PFSK-1 (cell line): Measurements from ENCODE around the gene GNB1L.

Source experiments
- FOXP2 ChIP-seq: optimal IDR thresholded peaks from 2 replicates; pipeline ENCODE3; 2011; ENCODE audit warnings: borderline replicate concordance, control low read depth, inconsistent platforms; ENCODE audit not compliant: insufficient read depth; ENCODE audit errors: extremely low read length, extremely low read depth
- POLR2AphosphoS5 ChIP-seq: IDR thresholded peaks from 2 replicates; pipeline ENCODE4 v1.6.1; 2012; ENCODE audit warnings: low read depth, mild to moderate bottlenecking, control low read depth, low read length, moderate library complexity
- REST ChIP-seq, 2 experiments: IDR thresholded peaks; 2 replicates each; pipeline versions ENCODE4 v1.6.1 to v1.8.0; 2011 to 2012; ENCODE audit warnings: low read depth in 2 of 2, low read length in 2 of 2, control low read depth in 1 of 2, inconsistent platforms in 1 of 2, mild to moderate bottlenecking in 1 of 2, moderate library complexity in 1 of 2; ENCODE audit not compliant: insufficient read depth in 1 of 2
- TAF1 ChIP-seq: IDR thresholded peaks from 2 replicates; pipeline ENCODE4 v1.6.1; 2012; ENCODE audit warnings: low read length, control low read depth, borderline replicate concordance; ENCODE audit not compliant: insufficient read depth

- TF ChIP-seq REST (IDR thresholded peaks at IDR 0.05; ENCODE audit: insufficient read depth in 1 of 2, low read depth in 2 of 2, low read length in 2 of 2) = no peak
- TF ChIP-seq FOXP2 = no peak
- no peak for TF ChIP-seq TAF1
- no peak for TF ChIP-seq POLR2AphosphoS5
Measured at GRCh38 chr22:19753090-19753842, 101.4 kb downstream of the GNB1L start.
